Liver (tissue), 3 donors: Measurements from ENCODE around the gene COL23A1.

ENCODE experiments used
- CTCF ChIP-seq: fragments of 150-350 bp; IDR thresholded peaks from 2 replicates; pipeline ENCODE4 v1.5.1; 2017; ENCODE audit warnings: improper control_type of control experiment, low read depth, low read length; ENCODE audit not compliant: missing input control
- GABPA ChIP-seq, 2 donors: IDR thresholded peaks in 1 of 2; conservative IDR thresholded peaks in 1 of 2; 2 replicates each; pipeline ENCODE4 v1.6.1; 2016; ENCODE audit warnings: antibody characterized with exemption in 2 of 2, mild to moderate bottlenecking in 1 of 2, moderate library complexity in 1 of 2
- MAX ChIP-seq: IDR thresholded peaks from 2 replicates; pipeline ENCODE4 v1.6.1; 2016; ENCODE audit warnings: antibody characterized with exemption
- RAD21 ChIP-seq, 2 donors: IDR thresholded peaks; 2 replicates each; pipeline ENCODE4 v1.6.1; 2016; ENCODE audit warnings: antibody characterized with exemption in 2 of 2, mild to moderate bottlenecking in 2 of 2
- REST ChIP-seq: IDR thresholded peaks from 2 replicates; pipeline ENCODE4 v1.6.1; 2016; ENCODE audit warnings: antibody characterized with exemption, mild to moderate bottlenecking
- donor health status: healthy.
- donor health status: healthy.

- TF ChIP-seq REST (no peak), CTCF (no peak), MAX (no peak), GABPA (IDR thresholded peaks at IDR 0.05 in 1 of 2, conservative IDR thresholded peaks at IDR 0.05 in 1 of 2) (no peak), RAD21 (IDR thresholded peaks at IDR 0.05) (no peak)
Observed at GRCh38 chr5:178215280-178216002, 374.8 kb downstream of the COL23A1 start.
